Activated T-cell treated with anti-CD3 and anti-CD28 coated beads for 48 hours (primary cell): Measurements from ENCODE around the gene ZYG11A.
"Not testable (repeated sequence)": the region's sequence is repeated elsewhere in the genome, so short reads cannot be mapped to it uniquely, and the experiment has no call there.

ENCODE experiments used
- DNase-seq: peaks from one replicate; pipeline ENCODE4 v3.0.0-alpha.2; 2020; ENCODE audit warnings: low read depth

ZYG11A gene

DNA sequence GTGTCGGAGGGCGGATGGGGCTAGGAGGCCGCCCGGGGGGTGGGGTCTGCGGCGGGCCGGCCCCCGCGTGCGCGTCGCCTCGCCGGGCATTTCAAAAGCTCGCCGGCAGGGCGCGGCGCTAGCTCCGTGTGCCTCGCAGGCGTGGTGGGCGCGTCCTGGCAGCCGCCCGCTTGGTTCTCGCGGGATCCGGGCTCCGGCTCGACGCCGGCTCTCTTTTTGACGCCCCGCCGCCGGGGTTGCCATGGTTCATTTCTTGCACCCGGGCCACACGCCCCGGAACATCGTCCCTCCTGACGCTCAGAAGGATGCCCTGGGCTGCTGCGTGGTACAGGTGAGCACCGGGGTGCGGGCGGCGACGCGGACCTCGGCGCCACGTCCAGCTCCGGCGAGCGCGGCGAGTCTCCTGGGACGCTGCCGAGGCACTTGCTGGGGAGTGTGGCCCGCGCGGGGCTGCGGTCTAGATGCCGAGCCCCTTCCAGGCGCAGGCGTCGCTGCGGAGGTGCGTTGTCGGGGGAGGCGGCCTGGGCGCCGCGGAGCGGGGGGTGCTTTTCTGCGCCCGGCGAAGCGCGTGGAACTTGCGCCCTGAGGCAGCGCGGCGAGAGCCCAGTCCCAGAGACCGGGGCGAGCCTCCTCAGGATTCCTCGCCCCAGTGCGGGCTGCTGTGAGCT is at the start of gene ZYG11A:
ZYG11A (plus strand) TSS at position 118 of the 668 bp plus-strand sequence; CDS start at position 242, 124 bp downstream.
- peak; percentile 80 for DNase-seq

DNA sequence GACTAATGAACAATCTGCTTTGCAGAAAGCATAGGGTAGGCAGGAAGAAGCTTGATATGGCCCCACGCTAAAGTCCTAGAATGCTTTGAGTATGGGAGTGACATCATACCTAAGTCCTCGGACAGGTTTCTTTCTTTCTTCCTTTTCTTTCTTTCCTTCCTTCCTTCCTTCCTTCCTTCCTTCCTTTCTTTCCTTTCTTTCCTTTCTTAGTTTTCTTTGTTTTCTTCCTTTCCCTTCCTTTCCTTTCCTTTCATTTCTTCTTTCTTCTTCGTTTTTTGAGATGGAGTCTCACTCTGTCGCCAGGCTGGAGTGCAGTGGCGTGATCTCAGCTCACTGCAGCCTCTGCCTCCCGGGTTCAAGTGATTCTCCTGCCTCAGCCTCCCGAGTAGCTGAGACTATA is 48.8 kb upstream of the ZYG11A start:
- DNase-seq = not testable (repeated sequence)

DNA sequence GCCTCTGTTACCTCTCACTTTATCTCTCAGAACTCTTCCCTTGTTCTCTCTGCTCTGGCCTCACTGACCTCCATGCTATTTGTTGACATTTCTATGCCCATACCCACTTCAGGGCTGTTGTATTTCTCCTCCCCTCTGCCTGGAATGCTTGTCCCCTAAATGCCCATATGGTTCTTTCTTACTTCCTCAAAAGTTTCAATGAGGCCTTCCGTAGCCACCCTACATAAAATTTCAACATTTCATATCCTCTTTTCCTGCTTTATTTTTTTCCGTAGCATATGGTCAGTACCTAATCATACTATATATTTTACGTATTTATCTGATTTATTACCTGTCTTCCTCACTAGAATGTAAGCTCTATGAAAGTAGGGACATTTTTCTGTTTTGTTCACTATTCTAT is 47.1 kb upstream of the ZYG11A start:
- no peak for DNase-seq

DNA sequence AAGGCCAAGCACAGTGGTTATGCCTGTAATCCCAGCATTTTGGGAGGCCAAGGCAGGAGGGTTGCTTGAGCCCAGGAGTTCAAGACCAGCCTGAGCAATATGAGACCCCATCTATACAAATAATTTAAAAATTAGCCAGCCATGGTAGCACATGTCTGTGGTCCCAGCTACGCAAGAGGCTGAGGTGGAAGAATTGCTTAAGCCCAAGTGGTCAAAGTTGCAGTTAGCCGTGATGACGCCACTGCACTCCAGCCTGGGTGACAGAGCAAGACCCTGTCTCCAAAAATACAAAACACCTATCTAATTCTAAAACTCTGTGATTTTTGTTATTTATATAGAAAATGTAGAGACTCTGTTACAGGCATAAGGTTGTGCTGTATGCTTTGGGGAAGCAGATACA is 44.2 kb upstream of the ZYG11A start:
- DNase-seq = no peak

DNA sequence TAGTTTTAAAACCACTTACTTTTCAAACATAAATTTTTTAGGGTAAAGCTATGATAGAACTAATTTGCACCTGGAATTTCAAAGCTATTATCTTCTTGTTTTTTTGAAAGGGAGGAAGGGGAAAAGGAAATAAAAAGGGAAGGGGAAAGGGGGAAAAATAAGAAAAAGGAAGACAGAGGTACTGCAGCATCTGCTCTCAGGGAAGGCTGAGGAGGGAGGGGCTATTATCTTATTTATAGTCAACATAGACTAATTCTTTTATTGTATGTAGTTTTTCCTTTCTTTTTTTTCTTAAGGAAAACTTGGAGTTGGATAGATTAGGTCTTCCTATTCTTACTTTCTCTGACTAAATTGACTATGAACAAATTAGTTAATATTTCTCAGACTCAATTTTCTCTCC is 41.5 kb upstream of the ZYG11A start:
- no peak for DNase-seq

DNA sequence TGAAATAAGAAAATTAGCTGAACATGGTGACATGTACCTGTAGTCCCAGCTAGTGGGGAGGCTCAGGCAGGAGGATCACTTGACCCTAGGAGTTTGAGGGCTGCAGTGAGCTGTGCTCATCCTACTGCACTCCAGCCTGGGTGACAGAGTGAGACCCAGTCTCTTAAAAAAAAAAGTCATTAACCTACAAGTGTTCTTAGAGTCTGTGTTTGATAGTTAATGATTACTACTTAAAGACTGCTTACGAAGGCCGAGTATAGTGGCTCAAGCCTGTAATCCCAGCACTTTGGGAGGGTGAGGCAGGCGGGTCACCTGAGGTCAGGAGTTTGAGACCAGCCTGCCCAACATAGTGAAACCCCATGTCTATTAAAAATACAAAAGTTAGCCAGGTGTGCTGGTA is 38.5 kb upstream of the ZYG11A start:
- not testable (repeated sequence) for DNase-seq

DNA sequence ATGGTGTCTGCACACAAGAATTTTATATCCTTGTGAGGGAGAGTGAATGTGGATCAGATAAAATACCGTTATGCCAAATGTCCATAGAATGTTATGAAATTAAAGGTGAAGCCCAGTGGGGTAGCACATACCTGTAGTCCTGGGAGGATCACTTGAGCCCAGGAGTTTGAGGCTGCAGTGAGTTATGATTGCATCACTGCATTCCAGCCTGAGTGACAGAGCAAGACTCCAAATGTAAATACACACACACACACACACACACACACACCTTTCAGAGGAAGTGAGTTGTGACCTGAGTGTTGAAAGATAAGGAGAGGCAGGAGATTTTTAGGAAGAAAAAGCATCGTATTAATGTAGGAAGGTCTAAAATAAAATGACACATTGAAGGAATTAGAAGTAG is 28.1 kb upstream of the ZYG11A start:
- DNase-seq = no peak

DNA sequence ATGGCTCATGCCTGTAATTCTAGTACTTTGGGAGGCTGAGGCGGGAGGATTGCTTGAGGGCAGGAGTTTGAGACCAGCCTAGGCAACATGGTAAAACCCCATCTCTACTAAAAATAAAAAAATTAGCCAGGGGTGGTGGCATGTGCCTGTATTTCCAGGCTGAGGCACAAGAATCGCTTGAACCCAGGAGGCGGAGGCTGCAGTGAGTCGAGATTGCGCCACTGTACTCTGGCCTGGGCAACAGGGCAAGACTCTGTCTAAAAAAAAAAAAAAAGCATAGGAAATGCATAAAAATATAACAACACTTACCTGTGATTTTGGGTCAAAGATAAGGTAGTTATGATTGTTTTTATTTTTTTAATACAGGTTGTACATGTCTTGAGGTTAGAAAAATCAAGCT is 21.7 kb upstream of the ZYG11A start:
- DNase-seq = not testable (repeated sequence)

DNA sequence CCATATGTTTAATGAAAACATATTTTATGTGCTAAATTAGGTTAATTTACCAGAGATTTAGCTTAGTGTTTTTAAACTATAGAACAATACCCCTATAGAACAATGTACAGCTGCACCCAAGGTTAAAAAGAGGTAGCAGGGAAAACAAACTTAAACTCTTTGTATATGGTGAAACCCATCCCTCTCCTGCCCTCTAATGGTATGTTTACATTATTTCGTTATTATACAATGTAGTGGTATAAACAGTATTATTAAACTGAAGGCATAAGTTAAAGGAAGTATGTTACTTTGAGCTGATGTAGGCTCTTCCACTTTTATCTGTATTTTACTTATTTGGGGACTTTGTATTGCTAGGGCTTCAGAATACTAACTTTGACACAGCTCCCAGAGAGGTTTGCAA is 16.7 kb upstream of the ZYG11A start:
- DNase-seq = no peak

DNA sequence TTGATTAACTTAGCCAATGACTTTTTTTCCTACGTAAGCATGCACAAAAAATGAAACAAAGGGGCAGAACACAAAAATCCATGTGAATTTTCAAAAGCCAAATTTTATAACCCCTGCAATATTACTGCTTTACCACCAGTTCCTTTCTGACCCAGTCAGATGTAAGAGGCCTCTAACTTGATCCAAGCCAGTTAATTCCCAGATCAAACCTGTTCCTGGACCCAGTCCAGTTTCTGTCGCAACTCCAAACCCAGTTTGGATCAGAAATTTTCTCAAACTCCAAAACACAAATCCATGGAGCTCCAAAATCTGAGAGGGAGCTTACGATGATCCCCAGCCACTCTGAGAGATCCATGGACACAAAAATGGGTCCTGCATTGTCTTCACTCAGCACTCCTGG is 7.8 kb upstream of the ZYG11A start:
- DNase-seq = no peak

DNA sequence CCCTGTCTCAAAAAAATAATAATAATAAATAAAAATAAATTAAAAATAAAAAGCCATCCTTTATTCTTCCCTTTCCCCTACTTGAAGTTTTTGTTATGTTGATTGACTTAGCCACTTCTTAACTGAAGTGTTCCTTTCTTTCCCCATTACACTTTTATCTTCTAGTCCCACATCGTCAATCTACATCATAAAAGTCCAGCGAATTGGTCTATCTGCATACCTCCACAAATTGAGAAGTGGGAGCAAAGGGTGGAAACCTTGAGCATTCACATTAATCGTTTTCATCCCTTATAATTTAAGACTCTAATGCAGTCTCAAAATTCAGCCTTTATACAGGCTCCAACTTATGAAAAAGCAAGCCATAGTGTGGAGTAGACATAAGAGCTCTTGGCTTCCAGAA is 6.5 kb upstream of the ZYG11A start:
- no peak for DNase-seq

DNA sequence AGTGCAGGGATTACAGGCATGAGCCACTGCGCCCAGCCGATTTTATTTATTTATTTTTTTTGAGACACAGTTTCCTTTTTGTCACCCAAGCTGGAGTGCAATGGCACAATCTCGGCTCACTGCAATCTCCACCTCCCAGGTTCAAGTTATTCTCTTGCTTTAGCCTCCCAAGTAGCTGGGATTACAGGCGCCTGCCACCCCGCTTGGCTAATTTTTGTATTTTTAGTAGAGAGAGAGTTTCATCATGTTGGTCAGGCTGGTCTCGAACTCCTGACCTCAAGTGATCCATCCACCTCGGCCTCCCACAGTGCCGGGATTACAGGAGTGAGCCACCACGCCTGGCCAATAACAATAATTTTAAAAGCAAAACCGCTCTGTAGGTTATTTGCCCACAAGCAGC is 3.4 kb upstream of the ZYG11A start:
- not testable (repeated sequence) for DNase-seq

DNA sequence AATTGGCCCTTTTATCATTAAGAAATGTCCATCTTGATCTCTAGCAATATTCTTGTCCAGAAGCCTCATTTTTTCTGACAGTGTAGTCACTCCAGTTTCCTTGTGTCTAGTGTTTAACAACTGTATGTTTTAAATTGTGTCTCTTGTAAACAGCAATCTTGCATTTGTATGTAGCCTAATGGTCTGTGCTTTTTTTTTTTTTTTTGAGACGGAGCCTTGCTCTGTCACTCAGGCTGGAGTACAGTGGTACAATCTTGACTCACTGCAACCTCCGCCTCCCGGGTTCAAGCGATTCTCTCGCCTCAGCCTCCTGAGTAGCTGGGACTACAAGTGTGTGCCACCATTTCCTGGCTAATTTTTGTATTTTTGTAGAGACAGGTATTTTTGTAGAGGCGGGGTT is 2.6 kb downstream of the ZYG11A start:
- not testable (repeated sequence) for DNase-seq

DNA sequence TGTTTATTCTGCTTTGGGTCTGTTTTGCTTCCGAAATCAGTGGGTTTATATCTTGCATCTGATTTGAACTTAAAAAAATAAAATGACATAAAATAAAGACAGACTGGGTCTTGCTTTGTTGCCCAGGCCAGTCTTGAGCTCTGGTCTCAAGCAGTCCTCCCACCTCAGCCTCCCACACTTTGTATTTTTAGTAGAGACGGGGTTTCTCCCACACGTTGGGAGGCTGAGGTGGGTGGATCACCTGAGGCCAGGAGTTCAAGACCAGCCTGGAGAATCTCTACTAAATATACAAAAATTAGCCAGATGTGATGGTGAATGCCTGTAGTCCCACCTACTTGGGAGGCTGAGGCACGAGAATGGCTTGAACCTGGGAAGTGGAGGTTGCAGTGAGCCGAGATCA is 5.9 kb downstream of the ZYG11A start:
- DNase-seq = no peak

DNA sequence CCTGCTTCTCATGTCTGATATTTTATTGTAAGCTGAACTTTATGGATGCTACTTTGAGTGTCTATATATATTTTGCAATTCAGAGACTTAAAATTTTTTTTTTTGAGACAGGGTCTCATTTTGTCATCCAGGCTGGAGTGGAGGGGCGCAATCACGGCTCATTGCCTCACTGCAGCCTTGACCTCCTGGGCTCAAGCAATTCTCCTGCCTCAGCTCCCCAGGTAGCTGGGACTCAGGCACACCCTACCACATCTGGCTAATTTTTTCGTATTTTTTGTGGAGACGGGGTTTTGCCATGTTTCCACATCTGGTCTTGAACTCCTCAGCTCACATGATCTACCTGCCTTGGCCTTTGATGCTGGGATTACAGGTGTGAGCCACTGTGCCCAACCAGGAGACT is 8.4 kb downstream of the ZYG11A start:
- DNase-seq = no peak

DNA sequence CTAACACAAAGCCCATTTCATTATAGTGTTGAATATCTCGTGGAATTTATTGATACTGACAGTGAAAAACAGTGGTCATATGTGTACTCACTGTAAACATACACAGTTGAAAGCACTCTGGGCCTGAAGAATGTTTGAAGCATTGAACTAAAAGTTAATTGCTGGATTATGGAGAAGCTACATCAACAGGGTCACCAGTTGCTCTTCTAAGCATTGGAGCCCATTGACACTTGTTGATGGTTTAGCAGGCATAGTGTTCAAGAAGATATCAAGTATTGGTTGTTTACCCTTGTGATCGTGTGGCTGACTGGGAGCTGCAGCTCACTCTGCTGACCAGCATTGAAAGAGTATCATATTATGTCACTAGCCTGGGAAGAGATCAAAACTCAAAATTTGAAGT is 10.3 kb downstream of the ZYG11A start:
- no peak for DNase-seq

DNA sequence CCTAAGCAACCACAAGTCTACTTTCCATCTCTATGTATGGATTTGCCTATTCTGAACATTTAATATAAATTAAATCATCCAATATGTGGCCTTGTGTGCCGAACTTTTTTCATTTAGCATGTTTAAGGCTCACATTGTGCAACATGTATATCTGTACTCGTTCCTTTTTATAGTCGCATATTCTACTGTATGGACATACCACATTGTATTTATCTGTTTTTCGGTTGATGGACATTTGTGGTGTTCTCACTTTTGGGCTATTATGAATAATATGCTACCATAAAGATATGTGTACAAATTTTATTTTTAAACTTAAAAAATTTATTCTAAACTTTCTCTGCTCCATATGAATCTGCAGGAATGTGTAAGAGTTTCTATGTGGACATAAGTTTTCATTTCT is 13.0 kb downstream of the ZYG11A start:
- DNase-seq = no peak

DNA sequence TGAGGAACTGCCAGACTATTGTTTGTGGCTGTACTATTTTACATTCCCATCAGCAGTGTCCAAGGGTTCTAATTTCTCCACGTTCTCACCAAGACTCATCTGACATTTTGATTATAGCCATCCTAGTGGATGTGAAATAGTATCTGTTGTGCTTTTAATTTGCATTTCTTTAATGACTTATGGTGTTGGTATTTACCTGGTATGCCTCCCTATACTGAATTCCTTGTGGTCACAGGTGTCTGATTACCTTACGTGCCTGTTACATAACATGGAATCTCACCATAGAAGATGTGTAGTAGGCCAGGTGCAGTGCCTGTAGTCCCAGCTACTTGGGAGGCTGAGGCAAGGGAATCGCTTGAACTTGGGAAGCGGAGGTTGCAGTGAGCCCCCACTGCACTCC is 13.5 kb downstream of the ZYG11A start:
- DNase-seq = no peak

DNA sequence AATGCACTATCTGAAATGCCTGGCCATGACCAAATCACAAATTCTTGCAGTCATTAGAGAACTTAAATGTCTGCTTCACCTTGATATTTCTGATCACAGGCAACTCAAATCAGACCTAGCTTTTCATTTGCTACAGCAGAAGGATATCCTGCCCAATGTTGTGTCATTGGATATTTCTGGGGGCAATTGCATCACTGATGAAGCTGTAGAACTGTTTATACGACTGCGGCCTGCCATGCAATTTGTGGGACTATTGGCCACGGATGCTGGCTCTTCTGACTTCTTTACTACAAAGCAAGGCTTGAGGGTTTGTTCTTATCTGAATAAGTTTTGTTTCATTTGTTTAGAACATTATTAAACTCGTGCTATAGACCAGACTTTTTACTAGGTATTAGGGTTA is 14.9 kb downstream of the ZYG11A start:
- DNase-seq = no peak

DNA sequence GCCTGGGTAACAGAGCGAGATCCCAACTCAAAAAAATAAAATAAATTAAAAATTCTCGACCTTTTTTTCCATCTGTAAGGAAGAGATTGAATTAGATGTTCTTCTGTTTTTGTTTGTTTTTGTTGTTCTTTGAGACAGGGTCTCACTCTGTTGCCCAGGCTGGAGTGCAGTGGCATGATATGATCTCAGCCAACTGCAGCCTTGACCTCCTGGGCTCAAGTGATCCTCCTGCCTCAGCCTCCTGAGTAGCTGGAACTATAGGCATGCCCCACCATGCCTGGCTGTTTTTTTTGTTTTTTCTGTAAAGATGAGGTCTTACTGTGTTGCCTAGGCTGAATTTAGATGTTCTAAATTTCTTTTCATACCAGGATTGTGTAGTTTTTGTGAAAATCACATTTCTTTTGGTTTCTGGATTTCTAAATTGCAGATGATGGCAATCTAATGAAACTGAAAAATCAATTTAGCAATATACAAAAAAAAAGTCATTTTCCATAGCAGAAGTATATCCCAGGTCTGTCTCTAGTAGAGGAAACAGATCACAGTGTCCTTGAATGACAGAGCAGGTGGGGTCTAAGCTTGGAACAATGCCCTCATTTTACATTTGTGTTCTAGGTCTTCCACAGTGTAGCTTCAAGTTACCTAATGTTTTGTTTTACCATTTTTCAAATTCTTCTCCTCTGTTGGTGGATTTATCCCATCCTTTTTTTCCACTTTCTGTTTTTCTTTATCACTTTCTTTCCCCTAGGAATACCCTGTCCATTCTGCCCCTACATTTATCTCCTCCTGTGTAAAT is 20.3 kb downstream of the ZYG11A start:
- DNase-seq = no peak

DNA sequence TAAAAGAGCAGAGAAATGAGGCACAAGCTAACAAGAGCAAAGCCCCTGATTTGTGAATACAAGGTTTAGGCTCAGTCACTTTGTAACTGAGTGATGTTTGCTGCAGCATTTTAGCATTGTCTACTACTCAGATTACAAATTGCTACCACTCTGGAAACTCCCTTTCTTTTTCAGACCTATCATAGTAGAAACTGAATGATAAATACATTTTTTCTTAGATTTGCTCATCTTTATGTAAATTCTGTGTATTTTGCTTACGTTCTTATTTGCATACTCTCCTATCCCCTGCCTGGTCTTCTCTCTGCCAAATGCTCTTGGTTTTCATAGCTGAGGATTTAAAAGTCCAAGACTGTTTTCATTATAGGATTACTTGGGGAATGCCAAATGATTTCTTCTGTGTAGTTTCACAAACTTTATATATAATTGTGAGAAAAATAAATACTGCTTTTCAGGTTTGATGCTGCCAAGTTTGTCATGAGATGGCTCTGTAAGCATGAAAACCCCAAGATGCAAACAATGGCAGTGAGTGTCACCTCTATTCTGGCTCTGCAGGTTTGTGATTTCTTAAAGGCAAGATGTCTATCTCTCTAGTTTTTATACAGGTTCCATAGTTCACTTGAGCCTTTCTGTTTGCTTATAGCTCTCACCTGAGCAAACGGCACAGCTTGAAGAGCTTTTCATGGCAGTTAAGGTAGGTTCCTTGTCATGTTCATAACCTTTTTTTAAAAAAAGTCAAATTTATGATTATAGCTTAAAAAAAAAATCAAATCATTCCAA is 24.7 kb downstream of the ZYG11A start:
- no peak for DNase-seq

DNA sequence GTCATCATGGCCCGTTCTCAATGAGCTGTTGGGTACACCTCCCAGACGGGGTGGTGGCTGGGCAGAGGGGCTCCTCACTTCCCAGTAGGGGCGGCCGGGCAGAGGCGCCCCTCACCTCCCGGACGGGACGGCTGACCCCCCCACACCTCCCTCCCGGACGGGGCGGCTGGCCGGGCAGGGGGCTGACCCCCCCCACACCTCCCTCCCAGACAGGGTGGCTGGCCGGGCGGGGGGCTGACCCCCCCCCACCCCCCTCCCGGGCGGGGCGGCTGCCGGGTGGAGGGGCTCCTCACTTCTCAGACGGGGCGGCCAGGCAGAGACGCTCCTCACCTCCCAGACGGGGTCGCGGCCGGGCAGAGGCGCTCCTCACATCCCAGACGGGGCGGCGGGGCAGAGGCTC is 27.2 kb downstream of the ZYG11A start:
- DNase-seq = not testable (repeated sequence)

DNA sequence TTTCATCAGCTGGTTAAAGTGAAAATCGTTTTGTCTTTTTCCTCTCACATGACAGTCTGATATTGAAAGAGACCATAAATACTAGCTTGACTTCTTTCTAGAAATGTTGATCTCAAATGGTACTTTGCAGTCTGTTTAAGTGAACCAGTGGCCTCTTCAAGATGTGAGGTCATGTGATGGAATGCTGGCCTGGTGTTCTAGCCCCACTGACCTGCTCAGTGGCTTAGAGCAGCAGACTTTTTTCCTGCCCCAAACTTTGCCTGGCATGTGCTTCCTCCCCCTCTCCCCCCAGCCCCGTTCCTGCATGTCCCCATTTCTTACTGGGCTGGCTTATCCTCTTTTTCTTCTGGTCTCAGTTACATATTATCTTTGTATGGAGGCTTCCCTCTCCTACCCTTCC is 34.3 kb downstream of the ZYG11A start:
- no peak for DNase-seq
